GM23248 (cell line): ENCODE data around the gene CKM.

ENCODE experiments used
- EZH2 ChIP-seq: fragments of 200-600 bp; sonication (generic); IDR thresholded peaks from 2 replicates; pipeline ENCODE4 v1.6.1; 2018; ENCODE audit warnings: antibody characterized with exemption, mild to moderate bottlenecking; ENCODE audit not compliant: insufficient read depth, poor library complexity, severe bottlenecking
- EZH2phosphoT487 ChIP-seq: fragments of 200-600 bp; sonication (generic); IDR thresholded peaks from 2 replicates; pipeline ENCODE4 v1.6.1; 2018; ENCODE audit warnings: antibody characterized with exemption, moderate library complexity, mild to moderate bottlenecking, low read depth; ENCODE audit not compliant: insufficient read depth

DNA sequence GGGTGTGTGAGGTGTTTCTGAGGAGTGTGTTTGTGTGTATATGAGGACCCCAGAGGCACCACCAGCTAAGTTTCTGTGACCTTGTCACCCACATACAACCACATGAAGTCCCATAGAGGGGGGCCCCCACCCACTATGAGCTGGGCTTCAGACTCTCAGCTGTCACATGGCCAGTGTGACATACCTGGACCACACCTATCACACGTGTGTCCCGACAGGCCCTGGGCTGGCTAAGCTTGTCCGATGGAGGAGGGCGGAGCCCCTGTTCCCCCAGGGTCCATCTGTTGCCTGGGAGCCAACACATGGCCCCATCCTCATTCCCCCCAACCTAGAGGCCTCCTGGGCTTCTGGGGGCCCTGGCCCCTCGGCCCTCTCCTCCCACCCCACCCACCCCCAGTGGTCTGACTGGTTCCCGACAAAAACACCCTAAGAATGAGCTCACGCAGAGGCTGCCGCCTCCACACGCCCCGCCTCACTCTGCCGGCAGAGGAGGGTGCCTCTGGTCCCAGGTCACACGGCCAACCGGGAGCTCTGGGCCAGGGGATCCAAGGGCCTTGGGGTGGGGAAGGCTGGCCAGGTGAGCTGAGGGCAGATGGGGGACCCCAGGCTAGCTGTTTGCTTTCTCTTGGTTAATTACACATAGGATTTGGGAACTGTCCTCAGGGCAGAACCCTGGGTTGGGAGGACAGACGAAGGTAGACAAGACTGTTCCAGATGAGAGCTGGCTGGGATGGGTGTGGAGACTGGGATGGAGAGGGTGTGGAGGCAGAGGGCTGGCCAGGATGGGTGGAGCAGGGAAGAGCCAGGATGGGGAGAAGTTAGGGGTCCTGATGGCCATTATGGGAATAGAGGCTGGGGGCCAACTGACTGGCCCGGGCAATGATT is 22.2 kb upstream of the CKM start:
- TF ChIP-seq EZH2phosphoT487 = no peak
- TF ChIP-seq EZH2 = no peak
